Activated CD4-positive, alpha-beta T cell treated with anti-CD3 and anti-CD28 coated beads, Interleukin-2, amount 10 ng/mL, durations not matched to agents 7 days and 5 days (primary cell): ENCODE data around the gene ACY1. TPM values are rescaled to one million over a fixed set of nuclear protein-coding genes. Genes with fewer than 3 reads are reported as not detected.
"Not testable (repeated sequence)": the region's sequence is repeated elsewhere in the genome, so short reads cannot be mapped to it uniquely, and the experiment has no call there.

Experiments
- CTCF ChIA-PET: fragments of 350-600 bp; sonication (Branson Sonifier 250); formaldehyde crosslinking; loops from one replicate; lab custom pipeline; 2021; ENCODE audit warnings: antibody characterized with exemption; lab: Charles Lee
- POLR2A ChIA-PET: fragments of 350-600 bp; sonication (Branson Sonifier 250); formaldehyde crosslinking; loops from one replicate; lab custom pipeline; 2021; ENCODE audit warnings: antibody characterized with exemption; lab: Charles Lee
- DNase-seq: peaks from one replicate; pipeline ENCODE4 v3.0.0-alpha.2; 2020
- H3K27ac Mint-ChIP-seq: one replicate; pipeline ENCODE4 v1.8.0; 2021; ENCODE audit warnings: mild to moderate bottlenecking, moderate library complexity, mixed read lengths
- H3K27me3 Mint-ChIP-seq: one replicate; pipeline ENCODE4 v1.8.0; 2021; ENCODE audit warnings: mixed read lengths
- H3K36me3 Mint-ChIP-seq: one replicate; pipeline ENCODE4 v1.8.0; 2021; ENCODE audit warnings: low read depth, mixed read lengths
- H3K4me1 Mint-ChIP-seq: one replicate; pipeline ENCODE4 v1.8.0; 2021; ENCODE audit warnings: mixed read lengths
- H3K4me3 Mint-ChIP-seq: one replicate; pipeline ENCODE4 v1.8.0; 2021; ENCODE audit warnings: mild to moderate bottlenecking, moderate library complexity, mixed read lengths
- H3K9me3 Mint-ChIP-seq: one replicate; pipeline ENCODE4 v1.8.0; 2021; ENCODE audit warnings: mixed read lengths
- total RNA-seq, 2 experiments: library from RNA; stranded (reverse); gene quantifications; one replicate each; pipeline ENCODE4 v1.2.3, GENCODE V29; 2021

ACY1 gene
- total RNA-seq, 2 experiments from 2014 or later: 16.5 to 19.4 TPM

DNA sequence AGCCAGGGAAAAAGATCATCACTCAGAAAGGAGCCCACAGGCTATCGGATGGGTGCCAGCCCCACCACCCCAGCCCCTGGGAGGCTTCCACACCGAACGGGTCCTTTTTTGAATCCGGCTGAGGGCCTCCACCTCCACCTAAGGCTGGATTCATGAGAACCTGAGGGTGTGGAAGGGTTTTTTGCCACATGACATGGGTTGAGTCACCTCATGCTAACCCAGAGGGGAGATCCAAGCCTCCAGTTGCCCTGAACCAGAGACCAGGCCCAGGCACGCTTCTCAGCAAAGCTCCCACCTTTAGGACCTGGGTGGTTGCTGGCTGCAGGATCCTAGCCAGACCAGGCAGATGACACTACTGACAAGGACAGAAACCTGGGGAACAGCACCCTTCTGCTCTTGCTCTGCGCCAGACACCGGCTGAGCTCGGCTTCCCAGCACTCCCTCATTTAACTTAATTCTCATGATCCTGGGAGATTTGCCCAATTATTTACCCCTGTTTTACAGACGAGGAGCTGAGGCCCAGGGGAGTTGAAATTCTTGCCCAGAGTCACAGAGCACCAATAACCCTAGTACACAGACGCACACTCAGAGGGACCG, 47.5 kb downstream of the ACY1 start:
- Mint-ChIP-seq H3K27ac (no peak overlapping the region), H3K9me3 (no peaks in the 10 kb centered on the region), H3K27me3 (no peaks in the 10 kb centered on the region), H3K4me1 (no peaks in the 10 kb centered on the region), H3K36me3 (no peaks in the 10 kb centered on the region), H3K4me3 (no peak overlapping the region)
- POLR2A ChIA-PET: interaction anchor here (0.9 kb wide), 1 partner anchor 10 kb away, joined by 3 read pairs; no protein-coding TSS in a partner anchor
- CTCF ChIA-PET: interaction anchor here (0.7 kb wide), 1 partner anchor 9 kb away, joined by 3 read pairs; no protein-coding TSS in a partner anchor
- no peak for DNase-seq

DNA sequence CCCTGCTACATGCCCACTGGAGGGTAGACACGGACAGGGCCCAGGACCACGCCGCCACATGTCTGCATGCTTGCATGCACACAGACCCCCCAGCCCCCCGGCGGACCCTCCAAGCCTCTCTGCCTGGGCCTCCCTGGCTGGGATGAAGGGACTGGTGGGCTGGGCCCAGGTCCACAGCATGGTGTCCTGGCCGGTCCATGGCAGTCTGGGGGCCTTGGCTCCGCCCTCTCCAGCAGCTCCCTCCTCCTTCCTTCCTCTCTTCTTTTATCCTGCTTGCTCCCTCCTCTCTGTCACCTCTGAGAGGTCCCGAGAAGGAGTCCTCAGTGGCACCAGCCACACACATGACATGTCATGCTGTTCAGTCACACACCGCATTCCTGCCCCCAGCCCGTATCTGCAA, 48.6 kb downstream of the ACY1 start:
- CTCF ChIA-PET: no interaction called here
- Mint-ChIP-seq H3K27ac (no peak overlapping the region), H3K27me3 (no peaks in the 10 kb centered on the region), H3K4me1 (no peaks in the 10 kb centered on the region), H3K36me3 (no peaks in the 10 kb centered on the region), H3K4me3 (no peak overlapping the region), H3K9me3 (no peaks in the 10 kb centered on the region)
- POLR2A ChIA-PET: no interaction called here
- DNase-seq: no peak

DNA sequence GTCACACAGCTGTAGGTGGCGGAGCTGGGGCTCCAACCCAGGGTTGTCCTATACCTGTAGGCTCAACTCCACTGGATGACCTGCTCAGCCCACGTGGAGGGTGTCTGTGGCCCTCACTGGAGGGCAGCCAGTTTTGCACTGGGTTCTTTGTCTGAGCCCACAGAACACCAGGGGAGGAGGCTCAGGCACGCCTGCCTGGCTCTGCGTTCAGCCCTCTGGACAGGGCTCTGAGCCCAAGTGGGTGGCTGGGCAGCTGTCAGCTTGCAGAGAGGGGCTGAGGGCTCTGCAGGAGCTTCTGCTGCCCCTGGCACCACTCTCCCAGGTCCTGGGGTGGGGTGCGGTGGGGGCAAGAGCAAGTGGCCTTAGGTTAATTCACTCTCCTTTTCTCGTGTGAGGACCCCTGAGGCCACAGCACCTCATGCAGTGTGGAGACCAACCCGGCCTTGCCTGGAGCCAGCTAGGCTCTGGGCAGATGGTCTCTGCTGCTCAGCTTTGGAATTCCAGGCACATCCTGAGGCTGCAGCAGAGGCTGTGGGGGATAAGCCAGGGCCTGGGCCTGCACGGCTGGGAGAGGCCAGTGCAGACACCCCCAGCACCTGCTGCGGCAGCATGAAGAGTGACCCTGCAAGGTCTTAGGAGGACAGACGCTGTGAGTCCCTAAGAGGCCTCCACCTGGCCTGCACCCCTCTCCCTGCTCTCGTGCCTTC, 49.5 kb downstream of the ACY1 start:
- no peaks in the 10 kb centered on the region for H3K27me3 Mint-ChIP-seq
- no peak for DNase-seq
- ChIA-PET CTCF (interaction anchor here (0.6 to 0.8 kb wide), 2 partner anchors 18 to 20 kb away, joined by 3 read pairs; no protein-coding TSS in a partner anchor), POLR2A (no interaction called here)
- no peaks in the 10 kb centered on the region for H3K36me3 Mint-ChIP-seq
- no peaks in the 10 kb centered on the region for H3K4me1 Mint-ChIP-seq
- no peaks in the 10 kb centered on the region for H3K9me3 Mint-ChIP-seq
- no peak overlapping the region for H3K4me3 Mint-ChIP-seq
- H3K27ac Mint-ChIP-seq: no peak overlapping the region

DNA sequence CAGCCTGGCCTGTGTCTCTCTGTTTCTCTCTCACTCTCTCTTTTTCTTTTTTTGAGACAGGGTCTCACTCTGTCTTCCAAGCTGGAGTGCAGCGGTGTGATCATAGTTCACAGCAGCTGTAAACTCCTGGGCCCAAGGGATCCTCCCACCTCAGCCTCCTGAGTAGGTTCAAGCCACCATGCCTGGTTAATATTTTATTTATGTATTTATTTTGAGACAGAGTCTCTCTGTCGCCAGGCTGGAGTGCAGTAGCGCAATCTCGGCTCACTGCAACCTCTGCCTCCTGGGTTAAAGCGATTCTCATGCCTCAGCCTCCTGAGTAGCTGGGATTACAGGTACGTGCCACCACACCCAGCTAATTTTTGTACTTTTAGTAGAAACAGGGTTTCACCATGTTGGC, 50.4 kb downstream of the ACY1 start:
- H3K4me3 Mint-ChIP-seq, H3K4me1 Mint-ChIP-seq, DNase-seq, POLR2A ChIA-PET, H3K27me3 Mint-ChIP-seq, H3K9me3 Mint-ChIP-seq, H3K36me3 Mint-ChIP-seq, H3K27ac Mint-ChIP-seq: not testable (repeated sequence)
- CTCF ChIA-PET: interaction anchor here (0.6 to 0.8 kb wide), 2 partner anchors 17 to 19 kb away, joined by 3 read pairs; no protein-coding TSS in a partner anchor

DNA sequence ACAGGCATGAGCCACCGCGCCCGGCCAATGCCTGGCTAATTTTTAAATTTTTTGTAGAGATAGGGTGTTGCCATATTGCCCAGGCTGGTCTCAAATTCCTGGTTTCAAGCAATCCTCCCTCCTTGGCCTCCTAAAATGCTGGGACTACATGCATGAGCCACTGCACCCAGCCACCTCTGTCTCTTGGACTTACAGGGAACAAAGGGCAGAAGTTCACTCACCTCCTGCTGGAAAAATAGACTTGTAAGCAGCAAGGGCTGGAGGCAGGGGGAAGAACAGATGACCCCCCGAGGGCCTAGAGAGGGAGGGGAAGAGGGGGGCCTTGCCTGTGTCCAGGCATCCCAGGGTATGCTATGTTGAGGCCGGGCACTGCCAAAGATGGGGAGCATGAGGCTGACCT, 50.9 kb downstream of the ACY1 start:
- H3K4me1 Mint-ChIP-seq: no peaks in the 10 kb centered on the region
- H3K27me3 Mint-ChIP-seq: no peaks in the 10 kb centered on the region
- H3K4me3 Mint-ChIP-seq: no peak overlapping the region
- DNase-seq: no peak
- no peaks in the 10 kb centered on the region for H3K9me3 Mint-ChIP-seq
- POLR2A ChIA-PET: no interaction called here
- CTCF ChIA-PET: no interaction called here
- no peak overlapping the region for H3K27ac Mint-ChIP-seq
- H3K36me3 Mint-ChIP-seq: no peaks in the 10 kb centered on the region

DNA sequence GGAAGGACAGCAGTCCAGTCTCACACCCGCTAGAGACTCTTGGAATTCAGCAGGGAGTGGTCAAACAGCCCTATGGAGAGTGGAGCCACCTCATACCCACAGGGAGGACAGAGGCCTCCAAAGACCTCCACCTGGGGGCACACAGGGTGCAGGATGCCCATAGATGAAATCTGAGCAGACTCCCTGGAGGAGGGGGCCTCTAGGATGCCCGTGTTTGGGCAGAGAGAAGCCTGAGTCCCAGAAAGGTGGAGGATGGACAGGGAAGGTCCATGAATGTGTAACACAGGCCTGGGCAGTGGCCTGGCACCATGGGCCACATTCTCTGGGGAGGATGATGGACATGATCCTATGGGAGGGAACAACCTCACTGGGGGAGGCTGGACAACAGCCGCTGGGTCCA, 51.3 kb downstream of the ACY1 start:
- DNase-seq: no peak
- POLR2A ChIA-PET: no interaction called here
- Mint-ChIP-seq H3K9me3 (no peaks in the 10 kb centered on the region), H3K4me1 (no peaks in the 10 kb centered on the region), H3K27me3 (no peaks in the 10 kb centered on the region), H3K36me3 (no peaks in the 10 kb centered on the region), H3K27ac (no peak overlapping the region), H3K4me3 (no peak overlapping the region)
- CTCF ChIA-PET: no interaction called here

DNA sequence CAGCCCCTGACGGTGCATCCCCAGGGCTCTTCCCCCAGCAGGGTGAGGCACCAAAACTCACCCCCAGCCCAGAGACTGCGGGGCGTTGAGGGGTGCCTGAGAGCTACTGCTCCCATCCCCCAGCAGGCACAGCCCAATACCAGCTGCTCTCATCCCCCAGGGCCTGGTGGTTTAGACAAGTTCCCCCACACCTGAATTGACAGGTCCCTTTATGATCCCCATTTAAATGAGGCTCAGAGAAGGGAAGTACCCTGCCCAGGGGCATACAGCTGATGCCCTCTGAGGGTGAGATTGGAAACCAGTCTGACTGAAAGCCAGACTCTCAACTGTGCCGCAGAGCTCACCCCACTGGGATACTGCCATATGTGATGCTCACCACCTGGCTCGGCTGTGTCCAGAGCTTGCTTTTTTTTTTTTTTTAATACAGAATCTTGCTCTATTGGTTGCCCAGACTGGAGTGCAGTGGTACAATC, 52.9 kb downstream of the ACY1 start:
- CTCF ChIA-PET: interaction anchor here (0.6 to 1.4 kb wide), 5 partner anchors 17 to 32 kb away, joined by 3 to 5 read pairs (median 4); partner anchors contain the start of gene DUSP7
- no peaks in the 10 kb centered on the region for H3K4me1 Mint-ChIP-seq
- POLR2A ChIA-PET: no interaction called here
- no peak for DNase-seq
- no peaks in the 10 kb centered on the region for H3K36me3 Mint-ChIP-seq
- H3K4me3 Mint-ChIP-seq: no peak overlapping the region
- no peaks in the 10 kb centered on the region for H3K27me3 Mint-ChIP-seq
- no peaks in the 10 kb centered on the region for H3K9me3 Mint-ChIP-seq
- H3K27ac Mint-ChIP-seq: no peak overlapping the region

DNA sequence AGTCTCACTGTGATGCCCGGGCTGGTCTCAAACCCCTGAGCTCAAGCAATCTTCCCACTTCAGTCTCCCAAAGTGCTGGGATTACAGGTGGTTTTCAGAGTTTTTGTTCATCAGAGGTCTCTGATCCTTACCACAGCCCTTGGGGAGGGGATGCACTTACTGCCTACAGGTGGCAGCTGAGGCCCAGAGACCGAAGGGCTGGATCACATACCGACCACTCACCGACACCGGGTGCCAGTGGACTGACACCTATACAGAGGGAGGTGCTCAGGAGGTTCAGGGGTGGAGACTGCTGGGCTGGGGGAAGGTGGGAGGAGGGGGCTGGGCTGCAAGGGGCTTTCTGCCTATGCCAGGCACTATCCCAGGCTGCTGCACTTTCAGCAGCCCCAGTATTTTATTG, 53.5 kb downstream of the ACY1 start:
- Mint-ChIP-seq H3K27ac (no peak overlapping the region), H3K36me3 (no peaks in the 10 kb centered on the region), H3K4me1 (peaks cover 2% of the 10 kb centered on the region), H3K27me3 (no peaks in the 10 kb centered on the region), H3K4me3 (no peak overlapping the region), H3K9me3 (no peaks in the 10 kb centered on the region)
- DNase-seq: no peak
- CTCF ChIA-PET: interaction anchor here (0.5 to 1.4 kb wide), 4 partner anchors 16 to 423 kb away, joined by 3 to 5 read pairs (median 4); partner anchors contain the start of gene DUSP7
- POLR2A ChIA-PET: no interaction called here

DNA sequence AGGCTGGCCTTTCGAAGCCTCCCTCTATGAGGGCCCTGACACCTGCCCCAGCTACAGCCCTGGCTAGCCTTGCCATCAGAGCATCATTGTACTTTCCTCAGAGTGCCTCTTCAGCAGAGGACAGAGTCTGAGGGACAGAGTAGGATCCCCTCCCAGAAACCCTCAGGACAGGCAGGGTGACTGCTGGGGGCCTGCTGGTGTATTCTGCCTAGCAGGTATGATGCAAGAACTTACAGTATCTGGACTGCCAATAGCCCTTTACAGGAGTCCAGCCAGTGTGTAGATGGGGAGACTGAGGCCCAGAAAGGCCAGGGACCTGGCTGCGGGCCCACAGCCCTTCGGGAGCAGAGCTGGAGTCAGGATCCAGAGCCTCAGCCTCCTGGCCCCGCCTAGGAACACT, 54.0 kb downstream of the ACY1 start:
- Mint-ChIP-seq H3K4me1 (peaks cover 4% of the 10 kb centered on the region), H3K36me3 (no peaks in the 10 kb centered on the region), H3K4me3 (no peak overlapping the region), H3K9me3 (no peaks in the 10 kb centered on the region), H3K27me3 (no peaks in the 10 kb centered on the region), H3K27ac (no peak overlapping the region)
- POLR2A ChIA-PET: no interaction called here
- DNase-seq: no peak
- CTCF ChIA-PET: interaction anchor here (0.5 to 1.4 kb wide), 3 partner anchors 19 to 423 kb away, joined by 3 to 4 read pairs (median 4); partner anchors contain the start of gene DUSP7

DNA sequence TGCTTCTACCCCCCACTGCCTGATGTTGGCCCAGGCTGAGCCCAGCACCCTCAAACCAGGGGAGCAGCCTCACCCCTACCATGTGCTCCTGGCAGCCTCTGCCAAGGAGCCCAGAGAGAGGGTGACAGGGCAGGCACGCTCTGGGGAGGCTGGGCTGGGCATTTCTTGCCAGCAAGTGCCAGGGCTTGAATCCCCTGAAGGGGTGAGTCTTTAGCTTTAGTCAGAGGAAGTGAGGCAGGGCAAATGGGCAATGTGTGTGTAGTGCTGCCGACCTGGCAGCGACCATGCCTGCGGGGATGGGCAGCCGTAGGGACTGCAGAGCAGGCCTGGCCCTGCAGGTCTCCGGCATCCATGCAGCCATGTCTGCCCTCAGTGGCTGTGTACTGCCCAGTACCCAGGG, 54.9 kb downstream of the ACY1 start:
- no peak for DNase-seq
- Mint-ChIP-seq H3K36me3 (no peaks in the 10 kb centered on the region), H3K4me3 (no peak overlapping the region), H3K4me1 (peaks cover 4% of the 10 kb centered on the region), H3K9me3 (no peaks in the 10 kb centered on the region), H3K27ac (no peak overlapping the region), H3K27me3 (no peaks in the 10 kb centered on the region)
- CTCF ChIA-PET: interaction anchor here (1.8 kb wide), 1 partner anchor 14 kb away, joined by 7 read pairs; no protein-coding TSS in a partner anchor
- POLR2A ChIA-PET: no interaction called here

Other genes with a start within 250 kb of the ACY1 start
- gene IQCF6, start 204.3 kb upstream of the ACY1 start, total RNA-seq: not detected
- gene IQCF2, start 121.9 kb upstream of the ACY1 start, total RNA-seq: not detected
- not detected for gene IQCF5, start 107.9 kb upstream of the ACY1 start, total RNA-seq
- gene IQCF1, start 80.2 kb upstream of the ACY1 start, total RNA-seq: not detected
- 10 to 100 TPM; 24.3 to 25.1 TPM for gene RRP9, start 41.6 kb upstream of the ACY1 start, total RNA-seq
- 10 to 100 TPM; 22.1 to 22.9 TPM for gene PARP3, start 41.2 kb upstream of the ACY1 start, total RNA-seq
- gene GPR62, start 28.2 kb upstream of the ACY1 start, total RNA-seq: not detected
- gene PCBP4, start 16.1 kb upstream of the ACY1 start, total RNA-seq: 10 to 100 TPM; 21.4 to 27.2 TPM
- gene ABHD14B, start 9.5 kb upstream of the ACY1 start, total RNA-seq: 10 to 100 TPM; 47.8 to 51.4 TPM
- gene ABHD14A, start 8.5 kb upstream of the ACY1 start, total RNA-seq: 10 to 100 TPM; 11.5 to 16.7 TPM
- 1,000 to 10,000 TPM; 1,423 to 1,425 TPM for gene RPL29, start 12.4 kb downstream of the ACY1 start, total RNA-seq
- 10 to 100 TPM; 38.3 to 42.0 TPM for gene DUSP7, start 73.0 kb downstream of the ACY1 start, total RNA-seq
- 10 to 100 TPM; 26.9 to 28.2 TPM for gene POC1A, start 170.9 kb downstream of the ACY1 start, total RNA-seq
- gene ALAS1, start 214.6 kb downstream of the ACY1 start, total RNA-seq: 10 to 100 TPM; 47.5 to 58.4 TPM
- under 1 TPM; 0.55 to 0.65 TPM for gene TLR9, start 242.1 kb downstream of the ACY1 start, total RNA-seq